GM12891 (cell line): Measurements from ENCODE around the gene SRSF4.

Source experiments
- DNase-seq: peaks from one replicate; pipeline ENCODE4 v3.0.0; 2011; ENCODE audit warnings: low spot score; ENCODE audit not compliant: insufficient read length
- FAIRE-seq: peaks from 2 replicates; lab custom pipeline; 2011; peaks lifted over from hg19 to GRCh38; lab: Jason Lieb, UNC
- PAX5 ChIP-seq: IDR thresholded peaks from 2 replicates; pipeline ENCODE4 v1.6.1; 2011; ENCODE audit warnings: low read length, moderate library complexity, mild to moderate bottlenecking; ENCODE audit not compliant: insufficient read depth, severe bottlenecking
- POLR2A ChIP-seq: IDR thresholded peaks from 2 replicates; pipeline ENCODE4 v1.6.1; 2011; ENCODE audit warnings: low read depth, low read length, control low read depth
- POLR2AphosphoS5 ChIP-seq: IDR thresholded peaks from 2 replicates; pipeline ENCODE4 v1.6.1; 2011; ENCODE audit warnings: low read depth, low read length, control low read depth
- POU2F2 ChIP-seq: IDR thresholded peaks from 2 replicates; pipeline ENCODE4 v1.6.1; 2011; ENCODE audit warnings: low read depth, mild to moderate bottlenecking, control low read depth, low read length, moderate library complexity
- SPI1 ChIP-seq: IDR thresholded peaks from 2 replicates; pipeline ENCODE4 v1.6.1; 2011; ENCODE audit warnings: low read depth, low read length, control low read depth
- TAF1 ChIP-seq: IDR thresholded peaks from 2 replicates; pipeline ENCODE4 v1.6.1; 2011; ENCODE audit warnings: low read depth, low read length, control low read depth

SRSF4 gene

GRCh38 chr1:29190718-29191117, 9.0 kb upstream of the SRSF4 start:
- DNase-seq (no peak), FAIRE-seq (no peak)
- no peak for TF ChIP-seq PAX5
- TF ChIP-seq POLR2AphosphoS5 = no peak
- TF ChIP-seq POU2F2 = no peak
- TF ChIP-seq POLR2A = no peak
- TF ChIP-seq SPI1 = no peak
- TF ChIP-seq TAF1 = no peak

GRCh38 chr1:29186707-29187106, 5.0 kb upstream of the SRSF4 start:
- FAIRE-seq = no peak
- TF ChIP-seq PAX5 (no peak), POLR2AphosphoS5 (no peak), SPI1 (no peak), TAF1 (no peak), POLR2A (no peak), POU2F2 (no peak)
- no peak for DNase-seq

GRCh38 chr1:29186252-29186651, 4.6 kb upstream of the SRSF4 start:
- TF ChIP-seq POU2F2 (no peak), SPI1 (no peak), POLR2AphosphoS5 (no peak), POLR2A (no peak), TAF1 (no peak), PAX5 (no peak)
- FAIRE-seq = no peak
- no peak for DNase-seq

- no peak for DNase-seq
- FAIRE-seq = no peak
- TF ChIP-seq POLR2AphosphoS5 (no peak), TAF1 (no peak), POLR2A (no peak), POU2F2 (no peak), PAX5 (no peak), SPI1 (no peak)
Measured at GRCh38 chr1:29183287-29183686, 1.6 kb upstream of the SRSF4 start.

GRCh38 chr1:29180497-29181412, 945 bp downstream of the SRSF4 start:
- TF ChIP-seq POLR2A = 0 out of 2 replicates have a peak, but pooled peaks have one; percentile 15
- no peak for TF ChIP-seq SPI1
- FAIRE-seq (peak; percentile 5), DNase-seq (no peak)

GRCh38 chr1:29179641-29180184, 2.0 kb downstream of the SRSF4 start:
- TF ChIP-seq SPI1 (no peak), PAX5 (no peak), POLR2A (no peak), TAF1 (no peak), POU2F2 (no peak), POLR2AphosphoS5 (no peak)
- FAIRE-seq = peak; percentile 28
- no peak for DNase-seq

- DNase-seq (no peak), FAIRE-seq (no peak)
- no peak for TF ChIP-seq SPI1
- TF ChIP-seq POLR2AphosphoS5 = no peak
- no peak for TF ChIP-seq POLR2A
- no peak for TF ChIP-seq POU2F2
- TF ChIP-seq TAF1 = no peak
- no peak for TF ChIP-seq PAX5
Measured at GRCh38 chr1:29177022-29177705, 4.5 kb downstream of the SRSF4 start.

- no peak for FAIRE-seq
- TF ChIP-seq POLR2A (no peak), PAX5 (no peak), SPI1 (no peak), POLR2AphosphoS5 (no peak), TAF1 (no peak), POU2F2 (no peak)
- DNase-seq = no peak
Measured at GRCh38 chr1:29176576-29176975, 5.1 kb downstream of the SRSF4 start.

GRCh38 chr1:29172415-29172939, 9.2 kb downstream of the SRSF4 start:
- no peak for TF ChIP-seq POU2F2
- no peak for TF ChIP-seq TAF1
- TF ChIP-seq PAX5 = no peak
- no peak for TF ChIP-seq SPI1
- no peak for TF ChIP-seq POLR2A
- no peak for TF ChIP-seq POLR2AphosphoS5
- FAIRE-seq (peak; percentile 55), DNase-seq (no peak)
